ENCODE measurements around the gene PRDX2.

The PRDX2 gene

DNA sequence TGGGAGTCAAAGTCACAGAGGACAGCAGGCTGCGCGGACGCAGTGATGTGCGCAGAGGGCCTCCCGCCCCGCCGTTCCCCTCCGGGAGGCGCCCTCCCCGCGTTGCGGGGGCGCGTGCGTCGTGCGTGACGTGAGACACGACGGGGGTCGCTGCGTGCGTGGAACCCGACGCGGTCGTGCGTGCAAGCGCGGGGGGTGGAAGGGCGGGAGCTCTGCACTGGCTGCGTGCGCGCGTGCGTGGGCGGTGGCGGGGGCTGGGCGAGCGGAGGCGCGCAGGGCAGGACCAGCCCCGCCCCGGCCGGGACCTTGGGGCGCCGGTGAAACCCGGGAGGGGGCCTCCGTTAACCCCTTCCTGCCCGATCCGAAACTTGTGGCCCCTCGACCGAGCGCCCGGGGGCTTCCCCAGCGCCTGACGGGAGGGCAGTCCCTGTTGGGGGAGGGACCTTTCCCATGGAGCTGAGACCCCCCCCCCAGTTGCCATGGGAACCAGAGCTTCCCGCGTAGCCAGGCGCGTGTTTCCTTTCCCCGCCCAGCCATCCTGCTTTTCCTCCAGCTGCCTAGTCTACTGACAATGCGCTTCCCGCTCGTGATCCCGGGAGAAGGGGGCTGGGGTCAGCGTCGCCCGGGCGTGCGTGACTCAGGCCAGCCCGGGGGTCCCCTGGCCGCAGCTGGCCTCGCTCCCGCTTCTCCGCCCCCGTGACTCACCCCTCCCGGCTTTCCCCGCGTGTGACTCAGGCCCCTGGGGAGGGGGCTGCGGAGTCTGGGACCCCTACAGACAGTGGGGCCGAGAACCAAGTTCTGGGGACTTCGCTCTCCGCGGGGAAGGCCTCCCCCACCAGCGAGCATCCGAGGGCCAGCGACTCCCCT is 18.9 kb downstream of the PRDX2 start:
- peak; percentile 80 to 93 for DNase-seq (ENCODE audit: low read depth in 1 of 2, low spot score in 1 of 2)

DNA sequence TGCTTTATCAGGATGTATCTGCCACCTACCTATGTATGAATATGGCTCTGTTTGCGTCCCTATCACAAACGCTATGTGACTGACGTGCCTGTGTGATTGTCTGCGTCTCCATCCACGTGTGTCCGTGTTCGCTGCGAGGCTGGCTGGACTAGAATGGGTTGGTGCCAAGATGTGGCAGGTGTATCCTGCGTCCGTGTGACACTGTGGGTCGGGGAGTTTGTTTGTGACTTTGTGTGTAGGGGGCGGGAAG is 19.5 kb downstream of the PRDX2 start:
- no peak for DNase-seq (ENCODE audit: low read depth in 1 of 2, low spot score in 1 of 2)

DNA sequence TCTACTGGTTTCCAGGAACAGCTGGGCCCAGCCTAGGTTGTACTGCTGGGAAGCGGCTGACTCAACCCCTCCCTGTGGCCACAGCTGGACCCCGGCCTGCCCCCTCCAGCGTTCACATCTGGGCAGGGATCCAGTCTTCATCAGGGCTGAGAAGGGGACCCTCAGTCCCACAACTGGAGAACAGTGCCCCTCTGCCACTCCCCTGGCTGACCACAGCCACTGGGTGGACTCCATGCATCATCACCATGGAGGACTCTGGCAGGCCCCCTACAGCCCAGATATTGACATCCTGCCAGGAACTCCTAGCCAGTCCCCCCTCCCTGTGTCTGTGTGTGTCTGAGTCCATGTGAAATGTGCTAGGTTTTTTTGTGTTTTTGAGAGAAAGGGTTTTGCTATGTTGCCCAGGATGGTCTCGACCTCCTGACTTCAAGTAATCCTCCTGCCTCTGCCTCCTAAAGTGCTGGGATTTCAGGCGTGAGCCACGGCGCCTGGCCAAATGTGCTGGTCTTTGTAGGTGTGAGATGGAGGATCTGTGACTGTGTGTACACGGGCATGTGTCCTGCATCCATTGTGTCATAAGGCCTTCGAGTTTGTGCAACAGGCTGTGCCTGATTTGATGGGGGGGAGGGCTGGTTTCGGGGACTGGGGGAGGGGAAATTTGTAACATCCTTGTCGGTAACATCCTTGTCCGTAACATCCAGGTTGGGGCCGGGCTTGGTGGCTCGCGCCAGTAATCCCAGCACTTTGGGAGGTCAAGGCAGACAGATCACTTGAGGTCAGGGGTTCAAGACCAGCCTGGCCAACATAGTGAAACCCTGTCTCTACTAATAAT is 22.2 kb downstream of the PRDX2 start:
- DNase-seq (ENCODE audit: low read depth in 1 of 2, low spot score in 1 of 2): no peak

DNA sequence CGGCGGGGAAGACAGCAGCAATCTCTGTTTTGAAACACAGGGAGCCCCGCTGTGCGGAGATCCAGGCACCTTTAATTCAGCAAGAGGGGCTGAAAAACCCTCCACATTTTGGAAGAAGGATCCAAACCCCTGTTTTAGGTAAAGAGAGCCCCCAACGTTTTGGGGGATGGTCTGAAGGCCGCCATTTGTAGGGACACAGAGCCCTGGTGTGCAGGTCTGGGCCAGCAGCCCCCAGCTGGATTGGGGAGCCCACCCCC is 22.8 kb downstream of the PRDX2 start:
- no peak for DNase-seq (ENCODE audit: low read depth in 1 of 2, low spot score in 1 of 2)

DNA sequence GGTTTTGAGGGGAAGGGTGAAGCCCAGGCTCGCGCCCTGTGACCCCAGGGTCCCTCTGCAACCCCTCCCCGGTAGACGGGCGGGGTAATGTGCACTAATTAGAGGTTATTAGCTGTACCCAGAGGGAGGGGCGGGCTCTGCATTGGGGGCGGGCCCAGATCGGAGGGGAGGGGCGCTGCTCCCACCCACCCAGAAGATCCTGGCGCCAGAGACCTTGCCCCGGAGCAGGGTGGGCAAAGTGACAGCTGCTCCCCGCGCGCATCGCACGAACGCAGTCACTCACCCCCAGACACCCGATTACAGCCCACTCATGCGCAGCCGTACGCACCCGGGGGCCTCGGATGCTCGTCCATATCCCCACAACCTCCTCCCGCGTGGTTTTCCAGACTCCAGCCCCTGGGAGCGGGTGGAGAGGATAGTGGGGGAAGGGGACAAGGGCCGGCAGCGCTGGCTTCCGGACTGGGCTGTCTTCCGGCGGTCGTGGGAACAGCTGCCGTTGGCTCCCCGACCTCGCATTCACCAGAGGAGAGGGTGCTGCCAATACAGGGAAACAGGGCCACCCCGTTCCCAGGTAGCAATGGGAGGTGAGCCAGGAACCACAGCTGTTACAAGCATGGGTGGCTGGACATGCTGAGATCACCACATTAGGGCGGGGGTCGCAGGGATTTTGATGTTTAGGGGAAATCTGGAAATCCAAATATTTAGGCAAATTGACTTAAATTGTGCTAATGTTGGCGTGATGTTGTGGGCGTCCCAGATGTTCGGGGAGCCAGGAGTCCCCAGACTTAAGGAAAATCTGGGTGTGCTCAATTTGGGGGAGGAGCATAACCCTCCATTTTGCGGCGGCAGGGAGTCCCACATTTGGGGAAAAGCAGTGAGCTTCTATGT is 23.3 kb downstream of the PRDX2 start:
- DNase-seq (ENCODE audit: low read depth in 1 of 2, low spot score in 1 of 2): no peak

DNA sequence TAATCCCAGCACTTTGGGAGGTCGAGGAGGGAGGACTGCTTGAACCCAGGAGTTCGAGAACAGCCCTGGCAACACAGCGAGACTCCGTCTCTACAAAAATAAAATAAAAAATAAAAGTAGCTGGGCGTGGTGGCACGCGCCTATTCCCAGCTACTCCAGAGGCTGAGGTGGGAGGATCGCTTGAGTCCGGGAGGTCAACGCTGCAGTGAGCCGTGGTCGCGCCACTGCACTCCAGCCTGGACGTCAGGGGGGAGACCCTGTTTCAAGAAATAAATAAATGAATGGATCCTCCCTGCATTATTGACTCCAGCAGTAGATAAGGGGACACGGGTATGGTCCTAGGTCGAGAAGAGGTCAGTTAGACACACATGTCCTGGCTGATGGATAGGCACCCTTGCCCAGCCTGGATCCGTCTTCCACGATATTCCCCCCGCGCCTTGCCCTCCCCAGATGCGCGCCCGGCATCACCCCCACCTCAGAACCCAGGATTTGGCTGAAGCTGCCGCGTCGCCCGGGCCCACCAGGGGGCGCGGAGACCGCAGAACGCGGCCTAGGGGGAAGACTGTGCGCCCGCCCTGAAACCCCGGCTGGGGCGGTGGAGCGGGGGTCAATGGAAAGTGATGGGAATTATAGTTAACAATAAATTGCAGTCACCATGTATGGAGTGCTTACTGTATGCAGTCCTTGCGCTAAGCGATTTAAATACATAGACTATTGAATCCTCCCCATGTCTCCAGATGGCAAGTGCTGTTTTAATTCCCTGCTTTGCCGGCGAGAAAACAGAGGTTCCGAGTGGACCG is 24.2 kb downstream of the PRDX2 start:
- DNase-seq (ENCODE audit: low read depth in 1 of 2, low spot score in 1 of 2): peak; percentile 66 to 75

DNA sequence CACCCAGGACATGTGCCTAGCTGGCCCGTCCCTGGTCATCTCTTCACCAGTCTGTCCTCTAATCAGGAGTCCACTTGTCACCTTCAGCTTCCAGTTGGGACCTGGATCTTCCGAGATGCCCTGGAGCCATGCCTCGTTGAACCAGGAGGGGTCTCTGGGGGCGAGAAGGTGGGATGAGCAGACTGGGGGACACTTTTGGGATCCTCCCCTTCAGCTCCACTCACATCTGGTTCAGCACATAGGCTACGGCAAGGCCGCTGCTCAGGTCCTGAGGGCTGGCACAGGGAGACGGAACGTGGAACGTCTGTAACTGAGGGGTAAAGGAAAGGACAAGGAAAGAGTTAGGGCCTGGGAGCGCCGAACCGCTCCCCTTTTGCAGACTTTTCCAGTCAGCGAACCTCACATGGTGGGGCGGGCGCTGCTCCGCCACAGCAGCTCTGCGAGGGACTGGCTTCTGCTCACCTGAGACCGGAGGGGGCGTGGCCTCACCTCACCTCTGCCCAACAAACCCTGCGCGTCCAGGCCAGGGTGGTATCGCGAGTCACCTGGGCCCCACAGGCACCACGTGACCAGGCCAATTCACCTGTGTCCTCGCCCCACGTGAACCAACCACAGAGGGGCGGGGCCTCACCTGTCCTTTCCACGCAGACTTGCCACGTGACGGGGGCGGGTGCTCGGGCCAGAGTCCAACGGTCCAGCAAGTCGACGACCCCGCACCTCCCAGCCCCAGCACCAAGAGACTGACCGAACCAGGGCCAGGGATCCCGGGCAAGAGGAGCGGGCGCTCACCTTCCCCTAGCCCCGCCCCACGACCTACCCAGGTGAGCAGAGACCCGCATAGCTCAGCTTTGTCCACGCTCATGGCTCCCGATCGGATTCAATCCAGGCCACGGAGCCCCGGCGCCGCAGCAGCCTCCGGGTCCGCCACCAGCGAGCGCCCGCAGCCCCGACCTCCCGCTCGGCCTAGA is 26.7 kb downstream of the PRDX2 start, which contains the start of gene HOOK2:
TSS of gene HOOK2 (minus strand) at position 965 of the 968 bp plus-strand sequence. CDS start at position 862, 103 bp downstream.
- no peak for DNase-seq (ENCODE audit: low read depth in 1 of 2, low spot score in 1 of 2)

DNA sequence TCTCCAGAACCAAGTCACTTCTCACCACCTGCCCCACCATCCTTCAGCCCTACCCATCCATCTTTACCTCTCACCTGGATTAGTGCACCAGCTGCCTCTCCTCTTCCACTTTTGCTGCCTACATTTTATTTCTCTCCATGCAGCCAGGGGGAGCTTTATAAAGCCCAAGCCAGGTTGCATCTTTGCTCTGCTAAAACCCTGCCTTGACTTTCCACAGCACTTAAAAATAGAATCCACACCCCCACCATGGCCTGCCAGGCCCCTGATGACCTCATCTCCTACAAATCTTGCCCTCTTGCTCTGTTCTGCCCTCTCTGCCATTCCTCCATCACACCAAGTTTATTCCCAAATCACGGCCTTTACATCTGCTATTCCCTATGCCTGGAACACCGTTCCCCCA is 28.0 kb downstream of the PRDX2 start:
- no peak for DNase-seq (ENCODE audit: low read depth in 1 of 2, low spot score in 1 of 2)

DNA sequence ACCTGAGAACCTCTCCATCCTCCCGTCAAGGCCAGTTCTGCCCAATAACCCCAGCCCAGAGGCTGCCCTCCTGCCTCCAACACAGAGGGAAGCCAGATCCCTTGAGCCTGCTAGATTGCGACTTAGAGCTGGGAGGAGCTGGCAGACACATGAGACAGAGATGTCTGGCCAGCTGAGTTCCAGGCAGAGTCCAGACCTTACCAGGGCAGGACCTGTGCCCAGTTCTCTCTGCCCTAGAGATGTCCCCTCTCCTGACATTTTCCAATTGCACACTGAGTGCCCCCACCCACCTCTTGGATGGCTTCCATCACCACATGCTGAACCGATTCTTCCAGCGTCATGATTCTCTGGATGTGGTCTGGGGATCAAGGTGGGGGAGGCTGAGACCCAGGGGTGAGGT is 29.3 kb downstream of the PRDX2 start:
- DNase-seq (ENCODE audit: low read depth in 1 of 2, low spot score in 1 of 2): no peak

DNA sequence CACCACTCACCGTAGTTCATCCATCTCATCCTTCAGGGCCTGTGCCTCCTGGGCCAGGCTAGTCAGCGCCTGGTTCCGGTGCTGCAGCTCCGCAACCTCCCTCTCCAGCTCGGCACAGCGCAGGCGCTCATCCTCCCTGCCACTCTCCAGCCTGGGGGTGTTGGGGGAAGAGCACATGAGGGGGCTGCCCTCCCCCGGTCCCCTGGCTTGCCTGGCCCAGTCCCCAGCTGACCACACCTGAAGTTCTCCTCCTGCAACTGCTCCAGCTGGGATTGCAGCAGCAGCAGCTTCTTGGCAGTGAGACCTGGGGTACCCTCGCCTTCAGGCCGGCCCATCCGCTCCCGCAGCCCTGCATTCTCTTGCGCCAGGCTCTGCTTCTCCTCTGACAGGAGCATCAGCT is 30.7 kb downstream of the PRDX2 start:
- no peak for DNase-seq (ENCODE audit: low read depth in 1 of 2, low spot score in 1 of 2)

DNA sequence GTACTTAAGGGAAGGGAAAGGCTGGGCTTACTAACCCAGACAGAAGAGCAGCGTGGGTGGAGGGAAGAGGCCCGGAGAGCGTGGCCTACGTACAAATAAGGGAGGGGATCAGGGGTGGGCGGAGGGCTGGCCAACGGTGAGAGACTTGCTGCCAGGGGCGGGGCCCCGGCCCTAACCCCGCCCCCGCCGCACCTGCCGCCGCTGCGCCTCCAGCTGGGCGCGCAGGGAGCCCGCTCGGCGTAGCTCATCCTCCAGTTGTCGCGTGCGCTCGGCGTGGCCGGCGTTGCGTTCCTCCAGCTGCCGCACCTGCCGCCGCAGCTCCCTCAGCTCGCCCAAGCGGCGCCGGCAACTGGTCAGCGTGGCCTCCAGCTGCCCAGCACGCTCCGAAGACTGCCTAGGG is 31.9 kb downstream of the PRDX2 start:
- DNase-seq (ENCODE audit: low read depth in 1 of 2, low spot score in 1 of 2): peak in 1 of 2 donors; percentile 57

DNA sequence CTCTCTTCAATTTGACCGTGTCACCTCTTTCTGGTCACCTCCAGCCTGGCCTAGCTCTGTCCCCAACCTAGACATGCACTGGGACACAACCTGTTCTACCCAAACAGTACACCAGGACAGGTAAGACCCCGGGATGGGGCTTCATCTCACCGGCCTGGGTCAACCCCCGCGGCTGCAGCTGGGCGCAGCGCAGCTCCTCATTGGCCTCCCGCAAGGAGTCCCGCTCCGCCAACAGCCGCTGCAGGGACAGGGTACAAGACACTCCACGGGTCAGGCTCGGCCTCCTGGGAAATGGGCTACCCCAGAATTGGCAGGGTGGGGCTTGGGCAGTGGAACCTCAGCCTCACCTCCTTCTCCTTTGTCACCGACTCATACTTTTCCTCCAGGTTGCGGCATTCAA is 33.9 kb downstream of the PRDX2 start:
- DNase-seq (ENCODE audit: low read depth in 1 of 2, low spot score in 1 of 2): no peak

DNA sequence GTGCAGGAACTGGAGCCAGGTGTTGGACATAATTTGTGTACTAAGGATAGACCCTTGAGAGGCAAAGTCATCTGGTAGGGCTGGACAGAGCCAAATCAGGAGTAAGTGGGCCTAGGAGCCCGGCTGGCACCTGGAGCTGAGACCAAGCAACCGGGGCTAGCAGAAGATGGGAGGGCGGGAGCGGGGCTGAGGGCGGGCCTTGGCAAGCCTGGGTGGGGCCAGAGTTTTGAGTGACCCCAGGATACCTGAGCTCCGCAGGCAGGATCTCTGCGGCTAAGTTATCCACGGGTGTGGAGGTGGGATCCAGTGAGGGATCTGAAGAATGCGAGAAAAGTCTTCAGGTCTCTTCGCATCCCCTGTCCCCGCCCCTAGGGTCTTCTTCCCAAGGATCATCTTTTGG is 34.5 kb downstream of the PRDX2 start:
- DNase-seq (ENCODE audit: low read depth in 1 of 2, low spot score in 1 of 2): no peak

DNA sequence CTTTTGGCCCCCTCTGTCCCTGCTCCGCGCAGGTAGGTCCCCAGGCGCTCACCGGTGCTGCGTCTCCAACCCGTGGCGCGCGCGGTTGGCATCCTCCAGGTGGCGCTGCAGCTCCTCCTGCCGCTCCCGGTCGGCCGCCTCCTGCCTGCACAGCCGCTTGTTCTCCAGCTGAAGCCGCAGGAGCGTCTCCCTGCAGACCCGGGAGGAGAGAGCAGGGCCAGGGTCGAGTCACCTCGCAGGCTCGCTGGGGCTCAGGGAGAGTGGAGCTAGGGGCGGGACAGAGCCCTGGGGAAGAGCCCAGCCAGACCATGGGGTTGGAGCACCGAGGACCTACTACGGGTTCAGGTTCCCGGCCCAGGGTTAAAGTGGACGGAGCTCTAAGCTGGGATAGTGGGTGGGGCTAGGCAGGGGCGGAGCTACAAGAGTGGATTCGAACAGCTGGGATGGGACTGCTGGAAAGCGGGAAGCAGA is 35.5 kb downstream of the PRDX2 start:
- DNase-seq (ENCODE audit: low read depth in 1 of 2, low spot score in 1 of 2): peak in 1 of 2 donors; percentile 72

DNA sequence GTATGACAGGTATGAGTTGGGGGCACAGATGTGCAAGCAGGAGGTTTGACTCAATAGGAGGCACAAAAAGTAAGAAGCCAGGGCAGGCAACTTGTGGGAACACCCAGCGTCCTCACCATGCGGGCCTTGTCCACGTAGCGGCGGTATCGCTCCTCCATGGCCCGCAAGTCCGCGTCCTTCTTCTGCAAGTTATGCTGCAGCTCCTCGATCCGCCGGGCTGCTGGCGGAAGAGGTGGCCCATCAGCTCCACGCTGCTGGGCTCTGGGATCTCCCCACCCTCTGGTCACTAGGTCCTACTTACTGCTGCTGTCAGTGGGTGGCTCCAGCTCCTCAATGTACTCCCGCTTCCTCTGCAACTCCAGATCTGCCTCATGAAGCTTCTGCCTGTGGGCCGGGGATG is 36.9 kb downstream of the PRDX2 start:
- no peak for DNase-seq (ENCODE audit: low read depth in 1 of 2, low spot score in 1 of 2)

DNA sequence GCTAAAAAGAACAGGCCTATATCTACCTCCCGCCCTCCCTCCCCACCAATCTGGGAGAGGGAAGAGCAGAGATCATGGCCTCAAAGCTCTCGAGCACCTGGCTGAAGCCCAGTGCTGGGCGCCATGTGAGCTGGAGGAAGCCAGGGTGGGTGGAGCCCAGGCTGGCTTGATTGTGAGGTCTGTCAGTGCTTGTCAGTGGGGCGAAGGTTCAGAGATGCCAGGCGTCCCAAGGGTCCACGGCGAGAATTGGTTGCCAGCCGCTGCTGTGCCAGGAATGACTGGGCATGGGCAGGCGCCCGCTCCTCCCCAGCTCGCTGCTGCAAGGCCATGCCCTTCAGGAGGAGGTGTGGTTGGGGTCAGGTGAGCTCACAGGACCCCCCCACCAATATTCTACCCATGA is 38.5 kb downstream of the PRDX2 start:
- DNase-seq (ENCODE audit: low read depth in 1 of 2, low spot score in 1 of 2): no peak

DNA sequence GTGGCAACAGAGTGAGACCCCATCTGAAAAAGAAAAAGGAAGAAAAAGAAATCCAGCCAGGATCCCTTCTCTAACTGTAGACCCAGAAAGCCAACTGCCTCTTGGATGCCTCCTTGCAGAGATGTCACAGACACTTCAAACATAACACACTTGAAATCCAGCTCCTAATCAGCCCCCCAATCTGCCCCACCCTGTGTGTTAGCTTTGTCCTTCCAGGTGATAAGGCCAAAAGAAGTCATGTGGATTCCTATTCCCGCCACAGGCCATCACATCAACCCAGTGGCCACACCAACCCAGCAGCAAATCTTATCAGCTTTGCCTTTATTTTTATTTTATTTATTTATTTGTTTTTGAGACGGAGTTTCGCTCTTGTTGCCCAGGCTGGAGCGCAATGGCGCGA is 41.9 kb downstream of the PRDX2 start:
- DNase-seq (ENCODE audit: low read depth in 1 of 2, low spot score in 1 of 2): no peak

DNA sequence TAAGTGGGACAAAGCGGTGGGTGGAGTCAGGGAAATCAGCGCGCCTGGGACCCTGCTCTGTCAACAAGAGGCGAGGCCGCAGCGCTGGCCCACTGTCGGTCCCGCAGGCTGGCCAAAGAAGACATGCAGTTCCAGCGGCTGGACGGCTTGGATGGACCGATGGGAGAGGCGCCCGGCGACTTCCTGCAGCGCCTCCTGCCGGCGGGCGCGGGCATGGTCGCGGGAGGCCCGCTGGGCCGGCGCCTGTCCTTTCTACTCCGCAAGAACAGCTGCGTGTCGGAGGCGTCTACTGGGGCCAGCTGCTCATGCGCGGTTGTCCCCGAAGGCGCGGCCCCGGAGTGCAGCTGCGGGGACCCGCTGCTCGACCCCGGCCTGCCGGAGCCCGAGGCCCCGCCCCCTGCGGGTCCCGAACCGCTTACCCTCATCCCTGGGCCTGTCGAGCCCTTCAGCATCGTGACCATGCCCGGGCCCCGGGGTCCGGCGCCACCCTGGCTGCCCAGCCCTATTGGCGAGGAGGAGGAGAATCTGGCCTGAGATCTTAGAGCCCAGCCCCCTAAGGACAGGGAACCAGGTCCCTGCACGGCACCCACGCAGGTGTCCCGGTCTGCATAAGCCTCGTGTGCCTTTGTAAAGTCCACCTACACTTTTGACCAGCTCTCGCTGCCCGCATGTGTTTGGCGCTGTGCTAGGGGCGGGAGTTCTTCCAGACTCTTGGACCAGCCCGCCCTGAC is 43.9 kb downstream of the PRDX2 start:
- peak; percentile 35 to 53 for DNase-seq (ENCODE audit: low read depth in 1 of 2, low spot score in 1 of 2)
